ENCODE results near the gene MUC21. TPM values are rescaled to one million over a fixed set of nuclear protein-coding genes. Genes with fewer than 3 reads are reported as not detected.

MUC21 gene
- total and polyA plus RNA-seq, 2 donors (not counting 3 experiments of a cell fraction or from before 2014, with no cell fraction given) = not detected

GRCh38 chr6:30938730-30939129 lies 44.8 kb upstream of the MUC21 start:
- Histone ChIP-seq H2AFZ (ENCODE audit: low read depth, low read length) (no peak overlapping the region), H3K79me2 (ENCODE audit: control insufficient read depth, insufficient read depth, low read length) (no peaks in the 10 kb centered on the region), H4K20me1 (replicated peaks; ENCODE audit: control insufficient read depth, extremely low read depth, insufficient read depth, low read length) (no peaks in the 10 kb centered on the region), H3K27ac (ENCODE audit: insufficient read depth, low read depth, low read length) (no peak overlapping the region), H3K9me3 (replicated peaks; ENCODE audit: control insufficient read depth, insufficient read depth, low read length) (no peaks in the 10 kb centered on the region), H3K27me3 (ENCODE audit: control insufficient read depth in 2 of 2, insufficient read depth in 2 of 2, low read length in 2 of 2) (peaks cover 0 to 9% of the 10 kb centered on the region in 2 experiments), H3K9me1 (replicated peaks; ENCODE audit: control insufficient read depth, extremely low read depth, insufficient read depth, low read length) (no peaks in the 10 kb centered on the region), H3K9ac (replicated peaks; ENCODE audit: extremely low read depth, insufficient read depth, low read length) (no peak overlapping the region), H3K4me3 (replicated peaks in 1 of 3; ENCODE audit: insufficient read depth in 1 of 3, low read depth in 1 of 3, low read length in 3 of 3) (no peak overlapping the region), H3K4me2 (ENCODE audit: insufficient read depth, low read length) (no peak overlapping the region), H3K36me3 (ENCODE audit: control insufficient read depth in 2 of 2, extremely low read depth in 1 of 2, insufficient read depth in 2 of 2, low read length in 2 of 2) (no peaks in the 10 kb centered on the region), H3K4me1 (ENCODE audit: control insufficient read depth, extremely low read depth, insufficient read depth, low read length) (no peaks in the 10 kb centered on the region)
- DNase-seq (ENCODE audit: low read depth, low spot score) (no peak), FAIRE-seq (no peak)
- dilution Hi-C loops (cut with MboI; ENCODE audit: extremely low pct_ligation_motif_present, low sequenced_read_pairs) (no loop called here), intact Hi-C loops (cut with micrococcal nuclease) (no loop called here)
- ChIA-PET CTCF (interaction anchor here (1.1 to 1.5 kb wide), 2 partner anchors 23 to 117 kb away, joined by 3 to 4 read pairs; no protein-coding TSS in a partner anchor), POLR2A (no interaction called here)
- BruUV-seq (replicated peaks) = no TSS peak
- TF ChIP-seq CTCF (IDR thresholded peaks at IDR 0.05; ENCODE audit: extremely low read depth in 1 of 2, insufficient read depth in 1 of 2, low read depth in 1 of 2, low read length in 2 of 2) = no peak
- TF ChIP-seq MAX (IDR thresholded peaks at IDR 0.05; ENCODE audit: insufficient read depth, insufficient read length) = no peak
- no peak for TF ChIP-seq POLR2A (IDR thresholded peaks at IDR 0.05; ENCODE audit: low read depth, low read length)
- no peak for TF ChIP-seq GATA2 (IDR thresholded peaks at IDR 0.05; ENCODE audit: insufficient read depth, insufficient read length, low read depth, low read length)
- TF ChIP-seq MYC (IDR thresholded peaks at IDR 0.05; ENCODE audit: low read depth, low read length) = no peak
- no peak for TF ChIP-seq FOS (IDR thresholded peaks at IDR 0.05; ENCODE audit: borderline replicate concordance, insufficient read depth, low read length)
- no peak for TF ChIP-seq EZH2 (IDR thresholded peaks at IDR 0.05; ENCODE audit: borderline replicate concordance, low read depth, low read length, severe bottlenecking)
- no peak for TF ChIP-seq POLR2AphosphoS5 (IDR thresholded peaks at IDR 0.05; ENCODE audit: insufficient read depth, low read depth, low read length)
- no peak for TF ChIP-seq JUN (IDR thresholded peaks at IDR 0.05; ENCODE audit: borderline replicate concordance, insufficient read depth, insufficient read length, low read depth)

Data from endothelial cell of umbilical vein (primary cell).